Activated CD8-positive, alpha-beta memory T cell treated with anti-CD3 and anti-CD28 coated beads for 4 hours (primary cell): Measurements from ENCODE around the gene ADAMTS14.

ENCODE experiments used
- DNase-seq, 2 donors: peaks; one replicate each; pipeline ENCODE4 v3.0.0-alpha.2; 2020; ENCODE audit warnings: low read depth in 2 of 2

ADAMTS14 gene

DNA sequence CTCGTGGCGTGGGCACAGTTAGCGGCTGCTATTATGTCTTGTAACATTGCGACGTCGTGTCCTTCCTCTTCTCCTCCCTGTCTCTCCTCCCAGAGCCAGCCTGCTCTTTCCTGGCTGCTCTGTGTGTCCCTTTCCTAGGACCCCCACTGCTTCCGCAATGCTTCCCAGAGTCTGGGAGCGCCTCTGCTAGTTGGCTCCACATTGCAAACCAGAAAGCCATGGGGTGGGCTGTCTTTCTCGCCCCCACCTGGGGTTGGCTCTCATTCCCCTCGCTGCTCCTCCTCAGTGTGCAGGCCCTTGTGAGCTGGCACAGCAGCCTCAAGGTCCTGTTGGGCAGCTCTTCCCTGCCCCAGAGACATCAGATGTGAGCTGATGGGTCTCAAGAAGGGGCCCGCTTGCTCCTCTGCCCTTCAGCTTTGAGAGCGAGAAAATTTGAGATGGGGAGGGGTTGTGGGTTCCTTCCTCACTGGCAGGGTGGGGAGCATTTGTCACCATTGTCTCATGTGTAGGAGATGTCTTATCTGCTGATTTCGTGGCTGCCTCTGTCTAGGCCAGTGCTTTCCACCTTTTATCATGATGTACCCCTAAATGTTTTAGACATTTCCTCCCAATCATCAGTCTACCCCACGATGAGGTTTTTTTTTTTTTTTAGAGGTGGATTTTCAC is 3.3 kb downstream of the ADAMTS14 start:
- DNase-seq = no peak

DNA sequence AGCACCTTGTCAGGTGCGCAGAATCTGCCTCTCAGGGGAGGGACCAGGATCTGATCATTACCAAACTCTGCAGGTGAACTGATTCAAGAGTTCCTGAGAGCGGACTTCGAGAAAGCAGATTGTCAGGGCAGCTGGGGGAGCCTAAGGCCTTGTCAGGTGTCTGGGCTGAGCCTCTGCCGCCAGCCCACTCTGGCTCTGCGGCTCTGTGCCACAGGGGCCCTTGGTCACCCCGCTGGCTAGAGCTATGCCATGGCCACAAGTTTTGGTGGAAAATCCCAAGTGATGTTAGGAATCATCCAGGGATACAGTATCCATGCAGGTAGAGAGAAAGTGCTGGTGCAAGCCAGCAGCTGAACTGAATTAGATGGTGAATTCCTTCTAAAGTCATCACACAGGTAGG is 4.2 kb downstream of the ADAMTS14 start:
- no peak for DNase-seq

DNA sequence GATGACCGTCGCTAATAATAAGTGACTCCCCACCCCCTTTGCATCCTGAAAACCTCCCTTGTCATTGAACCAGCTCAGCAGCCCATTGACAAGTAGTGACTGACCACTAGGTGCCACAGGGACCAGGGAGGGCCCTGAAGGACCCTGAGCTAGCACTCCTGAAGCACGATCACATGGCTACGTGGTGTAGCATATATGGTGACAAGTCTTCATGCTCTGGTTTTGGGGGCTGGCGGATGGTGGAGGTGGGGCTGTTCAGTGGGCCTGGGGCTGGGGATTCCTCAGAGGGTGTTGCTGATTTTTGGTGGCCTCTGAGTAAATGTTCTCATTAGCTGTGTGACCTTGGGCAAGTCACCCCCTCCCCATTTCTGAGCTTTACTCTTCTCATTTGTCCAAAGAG is 4.7 kb downstream of the ADAMTS14 start:
- no peak for DNase-seq

DNA sequence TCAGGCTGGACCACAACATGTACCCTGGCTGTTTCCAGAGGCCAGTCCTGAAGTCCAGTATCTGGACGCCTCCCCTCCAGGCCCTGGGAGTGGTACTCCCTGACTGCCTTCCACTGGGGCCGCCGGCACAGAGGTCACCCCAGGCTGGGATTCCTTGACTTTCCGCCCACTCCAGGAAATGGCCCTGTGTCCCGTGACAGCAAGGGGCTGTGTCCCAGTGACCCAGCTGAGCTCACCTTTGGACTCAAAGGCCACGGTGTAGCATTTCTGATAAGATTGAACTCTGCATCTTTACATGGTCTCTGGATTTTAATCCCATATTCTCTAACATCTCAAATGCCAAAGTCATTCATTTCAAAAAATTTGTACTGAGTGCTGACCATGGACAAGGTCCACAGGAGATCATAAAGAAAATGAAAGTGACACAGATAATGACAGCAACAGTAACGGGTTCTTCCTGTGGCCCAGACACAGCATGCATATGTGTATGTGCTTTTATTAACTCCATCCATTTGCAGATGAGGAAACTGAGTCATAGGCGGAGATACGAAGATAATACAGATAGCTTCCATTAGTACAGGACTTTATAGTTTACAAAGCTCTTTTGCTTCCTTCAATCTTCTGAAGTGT is 5.4 kb downstream of the ADAMTS14 start:
- no peak for DNase-seq

DNA sequence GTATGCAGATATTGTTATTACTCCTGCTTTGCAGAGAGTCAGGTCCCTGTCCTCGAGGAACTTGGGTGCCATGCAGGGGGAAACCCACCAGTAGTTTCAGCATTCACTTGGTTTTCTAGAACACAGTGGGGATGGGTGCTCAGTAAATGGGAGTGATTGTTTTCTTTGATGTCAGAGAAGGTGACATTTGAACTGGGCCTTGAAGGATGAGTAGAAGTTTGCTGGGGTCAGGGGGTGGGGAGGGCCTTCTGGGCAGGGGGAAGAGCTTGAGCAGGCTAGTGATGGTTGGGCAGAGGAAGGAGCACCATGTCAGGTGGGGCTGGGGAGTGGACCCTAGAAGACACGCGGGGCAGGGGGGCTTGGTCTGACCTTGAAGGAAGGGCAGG is 5.9 kb downstream of the ADAMTS14 start:
- no peak for DNase-seq

DNA sequence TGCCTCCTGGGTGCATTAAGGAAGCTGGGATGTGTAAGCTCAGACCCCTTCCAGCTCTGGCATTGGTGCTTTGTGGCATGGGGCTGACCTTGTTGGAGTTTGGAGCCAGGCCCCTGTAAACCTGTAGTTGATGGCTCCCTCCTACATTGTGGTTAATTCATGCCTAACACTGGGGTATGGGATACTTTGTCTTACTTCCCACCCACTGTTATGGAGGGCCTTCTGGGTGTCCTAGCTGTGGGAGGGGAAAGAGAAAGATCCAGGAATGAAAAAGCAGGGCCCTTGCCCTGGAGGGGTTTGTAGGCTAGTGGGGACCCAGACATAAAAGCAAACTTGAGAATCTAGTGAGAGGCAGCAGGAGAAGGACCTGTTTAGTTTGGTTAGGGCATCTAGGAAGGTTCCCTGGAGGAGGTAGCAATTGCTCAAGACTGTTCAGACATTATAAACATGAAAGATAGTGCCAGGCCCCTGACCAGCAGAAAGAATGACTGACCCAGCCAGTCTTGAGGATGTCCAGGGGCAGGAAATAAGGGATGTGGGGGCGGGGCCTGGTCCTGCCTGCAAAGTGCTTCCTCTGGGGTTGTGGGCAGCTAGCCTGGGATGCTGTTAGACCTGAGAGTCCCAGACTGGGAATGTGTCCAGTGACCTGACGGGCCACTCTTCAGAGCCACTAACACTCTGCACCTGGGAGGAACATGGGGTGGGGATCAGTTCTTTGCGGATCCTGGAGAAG is 6.6 kb downstream of the ADAMTS14 start:
- DNase-seq = no peak

DNA sequence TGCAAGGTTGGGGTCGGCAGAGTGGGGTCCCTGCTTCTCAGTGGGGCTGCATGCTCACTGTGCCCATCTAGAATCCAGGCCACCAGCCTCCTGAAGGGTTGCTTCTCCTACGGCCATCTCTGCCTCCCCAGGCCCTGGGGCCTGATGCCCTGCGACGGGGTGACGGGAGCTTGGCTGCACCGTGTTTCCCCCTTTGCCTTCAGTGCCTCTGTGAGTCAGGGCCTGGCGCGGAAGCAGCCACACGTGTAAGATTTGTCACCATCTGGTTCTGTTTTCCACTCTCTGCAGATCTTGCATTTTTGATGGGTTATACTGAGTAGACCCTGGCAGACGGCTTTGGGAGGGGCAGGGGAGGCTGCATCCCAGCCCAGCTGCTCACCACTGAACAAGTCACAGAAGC is 7.2 kb downstream of the ADAMTS14 start:
- DNase-seq = no peak

DNA sequence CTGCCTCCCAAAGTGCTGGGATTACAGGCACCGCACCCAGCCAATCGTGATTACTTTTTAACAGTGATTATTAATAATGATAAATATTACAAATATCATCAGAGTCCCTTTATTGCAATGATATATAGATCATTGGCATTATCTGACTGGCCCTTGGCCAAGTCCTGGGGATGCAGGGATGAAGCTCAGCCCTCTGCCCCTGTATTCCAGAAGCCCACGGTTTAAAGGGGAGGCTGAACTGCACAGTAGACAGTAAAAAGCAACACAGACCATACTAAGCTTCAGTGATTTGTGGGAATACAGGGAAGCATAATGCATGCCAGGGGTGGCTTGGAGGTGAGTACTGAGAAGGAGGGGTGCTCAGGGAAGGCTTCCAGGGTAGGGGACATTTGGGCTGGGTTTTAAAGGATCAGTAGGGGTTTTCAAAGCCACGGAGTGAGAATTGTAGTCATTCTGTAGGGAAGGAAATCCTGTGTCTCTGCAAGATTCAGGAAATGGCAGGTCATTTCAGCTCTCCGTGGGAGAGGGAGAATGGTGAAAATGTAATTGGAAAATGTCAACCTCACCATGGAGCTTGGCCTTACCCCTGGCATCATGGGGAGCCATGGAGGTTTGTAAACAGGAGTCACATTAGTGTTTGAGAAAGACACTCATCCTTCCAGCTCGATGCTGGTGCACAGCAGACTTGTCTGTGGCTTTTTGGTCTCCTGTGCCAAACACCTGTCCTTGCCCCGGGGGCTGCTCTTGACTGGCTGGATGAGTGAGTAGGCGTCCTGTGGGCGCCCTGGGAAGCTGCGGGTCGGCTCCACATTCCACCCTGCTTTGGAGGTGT is 8.8 kb downstream of the ADAMTS14 start:
- DNase-seq = no peak

DNA sequence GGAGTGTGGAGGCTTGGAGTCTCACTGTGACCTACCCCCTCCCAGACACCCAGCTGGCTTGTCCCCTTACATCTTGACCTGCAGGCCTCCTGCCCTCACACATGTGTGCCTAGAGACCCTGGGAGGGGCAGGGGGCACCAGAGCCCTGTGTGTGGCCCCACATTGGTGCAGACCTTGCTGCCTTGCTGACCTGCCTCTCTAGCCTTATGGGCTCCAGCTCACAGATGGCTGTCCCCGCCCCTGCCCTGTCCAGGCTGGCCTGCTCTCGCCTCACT is 9.4 kb downstream of the ADAMTS14 start:
- no peak for DNase-seq

DNA sequence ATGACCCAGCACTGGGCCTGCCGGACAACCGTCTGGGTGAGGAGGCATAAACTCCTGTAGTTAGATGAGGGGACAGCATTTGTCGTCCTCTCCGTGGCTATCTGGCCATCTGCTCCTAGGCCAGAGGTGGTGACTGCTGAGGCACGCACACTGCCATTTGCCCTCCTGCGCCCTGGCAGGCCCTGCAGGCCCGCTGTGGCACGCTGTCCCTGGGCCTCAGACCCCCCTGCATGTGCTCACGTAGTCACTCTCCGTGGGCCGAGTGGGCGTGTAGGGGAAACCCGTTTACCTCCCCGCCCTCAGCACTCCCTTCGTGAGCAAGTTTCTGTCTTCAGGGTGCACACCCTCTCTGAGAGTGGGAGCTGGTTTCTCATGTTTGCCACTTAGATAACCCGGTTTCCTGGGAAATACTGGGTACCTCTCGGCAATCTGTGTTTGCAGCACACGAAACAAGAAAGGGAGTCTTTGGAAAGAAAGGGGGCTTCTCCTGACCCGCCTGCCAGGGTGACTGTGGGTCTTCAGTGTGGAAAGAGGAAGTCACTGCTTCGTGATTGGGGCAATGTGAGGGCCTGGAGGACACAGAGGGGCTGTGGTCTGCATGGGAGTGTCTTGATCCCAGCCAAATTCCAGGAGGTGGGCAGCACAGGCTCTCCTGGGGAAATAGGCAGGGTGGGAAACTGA is 10.8 kb downstream of the ADAMTS14 start:
- no peak for DNase-seq

DNA sequence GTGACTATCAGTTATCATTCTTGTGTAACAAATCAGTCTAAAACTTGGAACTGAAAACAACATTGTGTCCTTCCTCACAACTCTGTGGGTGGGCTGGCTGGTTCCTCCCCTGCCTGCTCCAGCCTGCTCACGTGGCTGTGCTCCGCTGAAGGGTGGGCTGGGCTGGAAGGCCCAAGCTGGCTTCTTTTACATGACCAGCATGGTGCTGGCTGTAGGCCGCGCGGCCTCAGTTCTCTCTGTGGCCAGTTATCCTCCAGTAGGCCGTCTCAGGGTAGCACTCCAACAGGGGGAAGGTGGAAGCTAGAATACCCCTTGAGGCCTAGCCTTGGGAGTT is 11.3 kb downstream of the ADAMTS14 start:
- no peak for DNase-seq

DNA sequence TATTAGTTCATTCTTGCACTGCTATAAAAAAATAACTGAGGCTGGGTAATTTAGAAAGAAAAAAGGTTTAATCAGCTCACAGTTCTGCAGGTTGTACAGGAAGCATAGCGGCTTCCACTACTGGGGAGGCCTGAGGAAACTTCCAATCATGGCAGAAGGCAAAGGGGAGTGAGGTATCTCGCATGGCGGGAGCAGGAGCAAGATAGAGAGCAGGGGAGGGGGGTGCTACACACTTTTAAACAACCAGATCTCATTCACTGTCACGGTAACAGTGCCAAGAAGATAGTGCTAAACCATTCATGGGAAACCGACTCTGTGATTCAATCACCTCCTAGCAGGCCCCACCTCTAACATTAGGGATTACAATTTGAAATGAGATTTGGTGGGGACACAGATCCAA is 11.6 kb downstream of the ADAMTS14 start:
- DNase-seq = no peak

DNA sequence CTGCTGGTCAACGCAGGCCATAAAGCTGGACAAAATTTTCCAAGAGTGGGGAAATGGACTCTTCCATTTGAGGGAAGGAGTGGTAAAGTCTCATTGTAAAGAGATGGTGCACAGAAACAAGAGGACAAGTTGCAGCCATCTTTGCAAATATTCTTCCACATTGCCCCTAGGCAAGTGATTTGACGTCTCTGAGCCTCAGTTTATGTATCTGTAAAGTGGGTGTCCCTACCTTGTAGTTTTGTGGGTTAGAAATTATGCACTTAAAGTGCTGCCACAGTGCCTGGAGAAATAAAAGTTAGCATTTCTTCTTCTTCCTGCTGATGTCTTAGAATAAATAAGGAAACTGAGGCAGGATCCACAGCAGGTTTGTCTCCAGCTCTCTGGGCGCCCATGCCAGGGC is 12.1 kb downstream of the ADAMTS14 start:
- DNase-seq = no peak

DNA sequence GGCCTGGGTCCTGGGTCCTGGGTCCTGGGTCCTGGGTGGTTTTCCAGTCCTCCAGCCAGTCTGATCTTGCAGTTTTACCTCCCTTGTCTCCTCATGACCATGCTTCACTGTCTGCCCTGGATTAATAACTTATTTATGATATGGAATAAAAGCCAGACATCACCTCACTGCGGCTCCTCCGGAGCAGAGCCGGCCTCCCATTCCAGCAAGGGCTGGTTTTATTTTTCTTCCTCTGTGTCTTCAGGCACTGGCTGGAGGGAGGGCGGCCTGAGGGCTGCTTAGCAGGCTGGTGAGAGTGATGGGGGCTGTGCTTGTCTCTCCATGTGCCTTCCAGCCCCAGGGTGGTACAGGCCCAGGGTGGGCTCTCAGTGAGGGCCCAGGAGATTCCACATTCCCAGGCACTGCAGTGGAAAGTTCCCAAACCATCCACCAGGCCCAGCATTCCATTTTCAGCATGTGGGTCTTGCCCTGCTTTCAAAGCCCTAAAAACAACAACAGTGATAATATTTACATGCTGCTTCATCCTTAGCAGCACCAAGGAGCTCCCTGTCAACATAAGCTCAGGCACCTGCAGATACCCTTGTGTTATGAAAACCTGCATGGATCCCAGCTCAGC is 12.6 kb downstream of the ADAMTS14 start:
- no peak for DNase-seq

DNA sequence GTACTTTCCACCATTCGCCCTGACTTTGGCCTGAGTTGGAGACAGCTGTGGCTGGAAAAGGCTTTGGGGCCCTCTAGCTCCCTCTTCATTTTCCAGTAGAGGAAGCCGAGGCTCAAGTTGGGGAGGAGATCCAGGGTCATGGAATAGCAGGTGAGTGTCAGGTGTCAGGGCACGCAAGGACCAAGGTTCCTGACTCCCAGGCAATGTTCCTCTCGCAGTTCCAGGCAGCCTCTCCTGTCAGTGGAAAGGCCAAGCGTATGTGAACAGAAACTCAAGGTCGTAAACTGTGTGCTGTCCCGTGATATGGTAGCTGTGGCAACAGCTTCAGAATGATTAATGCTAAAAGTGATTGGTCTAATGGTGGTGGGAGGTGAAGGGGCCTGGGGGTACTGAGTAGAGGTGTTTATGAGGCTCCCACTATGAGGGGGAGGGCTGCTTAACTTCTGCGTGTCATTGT is 13.2 kb downstream of the ADAMTS14 start:
- no peak for DNase-seq

DNA sequence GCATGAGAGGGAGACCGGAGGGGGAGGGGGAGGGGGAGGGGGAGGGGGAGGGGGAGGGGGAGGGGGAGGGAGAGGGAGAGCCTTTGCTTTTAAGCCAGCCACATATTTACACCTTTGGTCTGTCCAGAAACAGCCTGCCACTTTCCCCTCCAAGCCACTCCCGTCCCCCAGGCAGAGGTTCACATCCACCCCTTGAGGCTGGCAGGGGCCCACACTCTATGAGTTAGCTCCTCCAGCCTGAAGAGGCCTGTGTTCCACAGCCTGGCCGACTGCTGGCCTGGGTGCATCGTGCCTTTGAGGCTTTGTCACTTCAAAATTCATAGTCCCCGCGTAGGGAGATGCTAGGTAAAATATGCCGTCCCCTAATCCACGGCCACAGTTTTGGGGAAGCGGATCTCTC is 16.5 kb downstream of the ADAMTS14 start:
- DNase-seq = no peak

DNA sequence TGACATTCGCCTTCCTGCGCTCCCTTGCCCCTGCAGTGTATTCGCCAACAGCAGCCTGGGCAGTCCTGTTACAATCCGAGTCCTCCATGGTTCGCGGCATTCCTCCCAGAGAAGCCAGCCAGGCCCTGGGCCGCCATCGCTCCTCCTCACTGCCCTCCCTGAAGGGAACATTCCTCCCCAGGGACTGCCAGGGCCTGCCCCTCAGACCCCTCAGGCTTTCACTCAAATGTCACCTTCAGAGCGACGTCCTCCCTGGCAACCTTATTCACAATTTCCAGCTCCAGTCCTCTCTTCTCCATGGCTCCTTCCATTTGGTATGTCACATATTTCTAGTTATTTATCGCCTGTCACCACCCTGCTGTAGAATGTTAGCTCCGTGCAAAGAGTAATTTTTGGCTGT is 17.4 kb downstream of the ADAMTS14 start:
- no peak for DNase-seq

DNA sequence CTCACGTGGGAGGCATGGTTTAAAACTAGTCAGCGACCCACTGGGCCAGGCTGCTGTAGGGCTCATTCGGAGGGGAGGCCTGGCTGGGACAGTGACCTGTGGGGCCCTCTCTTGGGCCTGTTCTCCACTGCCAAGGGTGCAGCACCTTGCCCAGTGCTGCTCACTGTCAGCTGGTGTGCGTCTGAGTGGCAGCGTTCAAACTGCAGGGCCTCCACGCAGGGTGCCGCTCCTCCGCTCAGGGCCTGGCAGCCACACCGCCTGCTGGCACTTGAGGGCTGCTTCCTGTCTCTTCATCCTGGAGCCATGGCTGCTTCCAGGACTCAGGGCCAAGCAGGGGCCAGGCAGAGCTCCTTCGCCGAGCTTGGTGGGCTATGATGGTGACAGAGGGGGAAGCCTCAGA is 18.3 kb downstream of the ADAMTS14 start:
- no peak for DNase-seq

DNA sequence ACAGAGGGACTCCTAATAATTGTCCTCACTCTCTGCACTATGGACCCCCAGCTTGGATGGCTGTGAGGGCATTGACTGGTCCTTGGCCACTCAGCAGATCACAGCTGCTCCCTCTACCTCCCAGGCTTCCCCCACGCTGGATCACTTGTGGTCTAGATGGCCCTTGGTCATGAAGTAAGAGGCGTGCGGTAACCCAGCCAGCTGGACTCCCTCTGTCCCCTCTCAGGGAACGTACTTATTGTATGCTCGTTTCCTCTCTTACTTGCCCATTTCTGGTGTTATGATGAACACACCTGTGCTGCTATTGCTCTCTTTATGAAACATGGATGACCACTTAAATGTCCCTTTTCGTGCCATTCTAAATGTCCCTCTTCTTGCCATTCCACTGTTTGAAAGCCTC is 19.3 kb downstream of the ADAMTS14 start:
- no peak for DNase-seq

DNA sequence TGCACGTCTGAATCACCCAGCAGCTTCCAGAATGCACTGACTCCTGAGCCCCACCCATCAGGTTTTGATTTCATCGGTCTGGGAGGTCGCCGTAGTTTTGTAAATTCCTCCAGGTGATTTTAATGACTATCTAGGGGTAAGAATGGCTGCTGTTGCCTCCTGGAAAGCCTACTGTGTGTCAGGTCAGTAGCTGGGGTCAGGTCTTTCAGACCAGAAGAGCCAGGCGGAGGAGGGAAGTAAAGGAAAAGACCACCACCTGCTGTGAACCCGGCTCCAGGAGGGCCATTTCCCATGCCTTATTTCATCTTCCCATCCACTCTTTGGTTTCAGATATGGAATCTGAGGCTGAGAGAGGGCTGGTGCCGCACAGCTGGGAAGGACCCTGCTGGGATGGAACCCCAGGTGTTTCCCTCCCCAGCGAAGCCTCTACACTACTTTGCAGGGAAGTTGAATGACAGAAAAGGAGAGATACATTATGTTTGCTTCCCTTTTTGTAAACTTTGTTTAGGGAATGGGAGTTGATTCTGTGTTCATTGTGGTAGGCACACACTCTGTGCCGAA is 19.8 kb downstream of the ADAMTS14 start:
- DNase-seq = no peak

DNA sequence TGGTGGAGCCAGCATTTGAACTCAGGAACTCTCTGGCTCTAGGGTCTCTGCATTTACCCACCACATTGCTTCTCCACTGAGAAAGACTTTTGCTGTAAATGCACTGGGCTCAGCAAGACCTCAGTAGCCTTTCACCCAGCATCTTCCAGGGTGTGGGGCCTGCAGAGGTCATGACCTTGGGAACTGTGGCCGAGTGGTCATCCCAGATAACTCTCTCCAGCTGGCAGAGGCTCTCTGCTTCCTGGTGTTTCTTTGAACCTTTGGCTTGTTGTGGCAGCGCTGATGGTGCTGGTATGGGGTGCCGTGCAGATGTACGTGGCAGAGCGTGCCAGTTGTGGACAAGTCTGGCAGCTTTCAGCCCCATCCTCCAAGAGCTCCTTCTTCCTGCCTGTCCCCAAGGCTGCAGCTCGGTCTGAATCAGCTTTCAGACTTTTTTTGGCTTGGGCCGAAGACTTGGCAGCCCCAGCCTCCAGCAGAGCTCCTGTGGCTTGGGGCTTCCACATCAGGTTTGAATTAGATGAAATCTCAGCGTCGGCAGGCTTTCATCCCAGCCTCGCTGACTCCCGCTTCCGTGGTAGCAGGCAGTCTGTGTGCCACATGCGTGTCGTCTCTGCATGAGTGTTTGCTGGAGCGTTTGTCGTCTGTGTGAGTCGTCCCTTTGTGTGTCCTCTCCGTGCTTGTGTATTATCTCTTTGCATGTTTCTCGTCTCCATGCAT is 21.5 kb downstream of the ADAMTS14 start:
- no peak for DNase-seq
